HUDEP-2 (cell line): ENCODE measurements around the gene USP25.
A peak's percentile ranks its signal among the peaks of the same experiment; 100 is the strongest.

Experiments used
- DNase-seq, 76 experiments: peaks; one replicate each; lab custom pipeline; 2025; ENCODE audit not compliant: unreplicated experiment in 76 of 76; lab: John Stamatoyannopoulos, UW

Gene USP25

DNA sequence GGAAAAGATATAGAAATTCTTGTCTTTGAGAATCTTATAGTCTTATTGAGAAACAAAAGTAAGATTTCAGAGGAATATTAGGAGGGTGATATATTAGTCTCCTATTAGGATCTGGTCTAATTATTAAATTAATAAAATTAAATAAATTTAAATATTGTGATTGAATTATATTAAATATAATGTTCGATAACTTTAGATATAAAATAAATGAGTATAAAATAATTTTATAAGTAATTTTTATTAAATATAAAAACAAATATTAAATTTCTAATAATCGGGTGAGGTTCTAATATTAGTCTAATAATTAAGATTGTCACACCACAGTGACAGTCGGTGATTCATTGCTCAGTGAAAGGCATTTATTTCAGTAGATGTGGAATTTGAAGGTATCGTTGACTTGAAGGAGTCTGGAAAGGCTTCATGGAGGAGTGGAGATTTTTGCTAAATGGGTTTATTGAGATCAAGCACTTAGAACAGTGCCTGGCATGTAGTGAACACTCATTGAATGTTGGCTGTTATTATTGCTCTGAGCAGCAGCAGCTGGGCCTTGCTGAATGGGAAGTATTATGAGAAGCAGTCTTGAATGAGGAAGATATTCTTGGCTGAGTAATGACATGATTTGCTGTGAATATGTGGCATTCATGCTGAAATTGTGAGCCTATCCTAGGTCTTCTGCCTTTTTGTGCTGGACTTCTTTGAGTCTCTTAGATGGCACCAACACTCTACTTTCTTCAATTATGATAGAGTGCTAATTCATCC, 74.6 kb downstream of the USP25 start:
- no peak for DNase-seq

DNA sequence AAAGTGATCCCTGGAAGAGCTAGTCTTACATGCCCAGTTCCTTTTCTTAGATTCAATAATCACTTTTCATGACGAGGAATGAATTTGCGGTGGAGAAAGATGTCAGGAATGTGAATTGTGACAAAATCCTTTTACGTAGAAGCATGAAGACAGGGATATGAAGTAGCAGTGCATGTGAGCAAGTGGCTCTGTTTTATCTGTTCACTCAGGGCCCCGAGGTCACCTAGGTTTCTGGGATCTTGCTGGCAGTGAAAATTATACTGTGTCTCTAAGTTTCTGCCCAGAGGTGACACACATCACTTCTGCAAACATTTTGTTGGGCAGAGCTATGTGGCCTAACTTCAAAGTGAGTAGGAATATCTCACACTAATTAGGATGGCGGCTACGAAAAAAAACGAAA, 79.3 kb downstream of the USP25 start:
- no peak for DNase-seq

DNA sequence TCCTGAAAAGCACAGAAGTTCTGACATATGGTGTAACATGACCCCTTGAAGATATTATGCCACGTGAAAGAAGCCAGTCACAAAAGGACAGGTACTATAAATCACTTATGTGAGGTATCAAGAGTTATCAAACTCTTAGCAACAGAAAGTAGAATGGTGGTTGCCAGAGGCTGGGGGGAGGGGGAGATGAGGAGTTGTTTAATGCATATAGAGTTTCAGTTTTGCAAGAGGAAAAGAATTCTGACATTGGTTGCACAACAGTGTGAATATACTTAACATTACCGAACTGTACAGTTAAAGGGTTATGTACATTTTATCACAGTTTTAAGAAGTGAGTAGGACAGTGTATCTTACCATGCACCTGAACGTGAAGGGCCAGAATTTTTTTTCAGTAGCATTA, 80.0 kb downstream of the USP25 start:
- DNase-seq, result no peak

DNA sequence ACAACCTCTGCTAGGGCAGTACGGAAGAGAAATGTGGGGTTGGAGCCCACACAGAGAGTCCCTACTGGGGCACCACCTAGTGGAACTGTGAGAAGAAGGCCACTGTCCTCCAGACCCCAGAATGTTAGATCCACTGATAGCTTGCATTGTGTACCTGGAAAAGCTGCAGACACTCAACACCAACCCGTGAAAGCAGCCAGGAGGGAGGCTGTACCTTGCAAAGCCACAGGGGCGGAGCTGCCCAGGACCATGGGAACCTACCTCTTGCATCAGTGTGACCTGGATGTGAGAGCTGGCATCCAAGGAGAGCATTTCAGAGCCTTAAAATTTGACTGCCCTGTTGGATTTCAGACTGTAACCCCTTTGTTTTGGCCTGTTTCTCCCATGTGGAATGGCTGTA, 85.5 kb downstream of the USP25 start:
- DNase-seq, result no peak

DNA sequence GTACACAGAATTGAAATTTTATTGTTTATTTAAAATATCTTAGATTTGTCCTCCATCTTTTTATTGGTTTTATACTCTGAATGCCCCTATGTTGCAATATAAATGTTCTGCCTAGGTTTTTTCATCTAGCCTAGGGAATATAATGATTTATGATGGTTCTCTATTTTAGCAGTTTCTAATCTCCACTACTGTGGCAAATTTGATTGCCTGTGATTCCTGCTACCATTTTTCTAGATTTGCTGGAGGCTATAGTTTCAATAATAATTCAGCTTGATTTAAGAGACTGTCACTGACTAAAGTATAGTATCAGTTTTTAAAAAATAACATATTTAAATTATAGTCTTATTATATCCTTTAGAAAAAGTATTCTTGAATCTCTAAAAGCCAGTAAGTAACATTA, 90.5 kb downstream of the USP25 start:
- no peak for DNase-seq

- DNase-seq, result no peak
Observed at GRCh38 chr21:15820852-15821379, 91.1 kb downstream of the USP25 start.

DNA sequence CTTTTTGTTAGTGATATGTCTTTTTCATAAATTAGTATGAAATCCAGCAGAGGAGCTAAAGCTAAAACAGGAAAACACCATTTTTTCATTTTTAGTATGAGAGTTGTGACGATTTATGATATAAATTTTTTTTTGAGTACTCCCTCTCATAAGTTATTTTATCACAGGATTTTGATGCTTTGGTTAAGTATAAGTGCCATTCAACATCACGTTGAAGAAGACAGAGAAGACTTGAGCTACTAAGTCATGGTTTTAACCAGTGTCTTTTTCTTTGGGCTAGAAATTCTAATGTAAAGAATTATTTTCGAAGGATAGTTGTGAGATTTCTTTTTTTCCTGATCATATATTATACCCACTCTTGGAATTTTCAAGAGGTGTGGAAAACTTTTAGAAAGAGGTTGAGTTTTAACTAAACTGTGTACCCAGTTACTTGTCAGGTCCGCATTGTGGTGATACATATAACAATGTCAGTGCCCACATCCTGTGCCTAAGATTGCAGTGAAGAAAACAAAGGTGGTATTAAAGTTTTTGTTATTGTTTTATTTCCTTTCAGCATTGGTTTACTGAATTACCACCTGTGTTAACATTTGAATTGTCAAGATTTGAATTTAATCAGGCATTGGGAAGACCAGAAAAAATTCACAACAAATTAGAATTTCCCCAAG, 93.8 kb downstream of the USP25 start:
- no peak for DNase-seq

- DNase-seq, result no peak
Observed at GRCh38 chr21:15825700-15826099, 95.9 kb downstream of the USP25 start.

DNA sequence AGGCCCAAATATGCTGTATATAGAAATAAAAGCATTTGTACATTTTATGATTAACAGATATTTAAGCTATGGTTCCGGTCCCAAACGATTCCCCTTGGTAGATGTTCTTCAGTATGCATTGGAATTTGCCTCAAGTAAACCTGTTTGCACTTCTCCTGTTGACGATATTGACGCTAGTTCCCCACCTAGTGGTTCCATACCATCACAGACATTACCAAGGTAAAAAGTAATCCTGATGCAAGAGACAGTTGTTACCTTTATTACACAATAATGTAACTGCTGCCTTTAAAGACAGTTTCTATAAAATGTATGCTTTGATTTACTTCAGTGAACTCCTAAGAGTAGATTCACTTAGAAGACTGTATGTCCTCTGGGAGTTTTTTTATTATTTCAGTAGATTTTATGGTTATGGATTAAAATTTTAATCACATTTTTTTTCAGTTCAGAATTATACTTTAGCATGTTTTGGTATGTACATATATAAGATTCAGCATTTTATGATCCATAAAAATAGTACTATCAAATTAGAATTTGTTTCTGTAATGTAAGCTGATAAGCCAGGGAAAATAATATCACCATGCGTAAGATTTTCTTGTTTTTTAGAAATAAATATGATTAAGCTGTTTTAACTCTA, 96.5 kb downstream of the USP25 start:
- peak in 39 of 76 experiments; percentile 2 to 65 (median 34) for DNase-seq

- no peak for DNase-seq
Observed at GRCh38 chr21:15826908-15827601, 97.3 kb downstream of the USP25 start.

- no peak for DNase-seq
Observed at GRCh38 chr21:15831497-15831896, 101.7 kb downstream of the USP25 start.

DNA sequence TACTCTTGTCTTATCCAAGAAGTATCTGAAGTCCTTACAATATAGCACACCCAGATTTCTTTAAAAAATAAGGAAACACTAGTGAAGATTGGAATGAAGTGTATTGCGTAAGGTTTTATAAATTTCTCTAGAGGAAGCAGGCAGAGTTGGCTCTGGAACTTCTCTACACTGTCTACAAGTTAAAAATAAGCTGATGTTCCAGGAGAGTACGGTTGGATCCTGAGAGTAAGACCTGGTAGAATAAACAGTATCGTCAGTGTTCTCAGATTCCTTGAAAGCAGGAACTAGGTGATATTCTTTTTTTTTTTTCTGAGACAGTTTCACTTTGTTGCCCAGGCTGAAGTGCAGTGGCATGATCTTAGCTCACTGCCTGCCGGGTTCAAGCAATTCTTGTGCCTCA, 107.9 kb downstream of the USP25 start:
- DNase-seq, result no peak

DNA sequence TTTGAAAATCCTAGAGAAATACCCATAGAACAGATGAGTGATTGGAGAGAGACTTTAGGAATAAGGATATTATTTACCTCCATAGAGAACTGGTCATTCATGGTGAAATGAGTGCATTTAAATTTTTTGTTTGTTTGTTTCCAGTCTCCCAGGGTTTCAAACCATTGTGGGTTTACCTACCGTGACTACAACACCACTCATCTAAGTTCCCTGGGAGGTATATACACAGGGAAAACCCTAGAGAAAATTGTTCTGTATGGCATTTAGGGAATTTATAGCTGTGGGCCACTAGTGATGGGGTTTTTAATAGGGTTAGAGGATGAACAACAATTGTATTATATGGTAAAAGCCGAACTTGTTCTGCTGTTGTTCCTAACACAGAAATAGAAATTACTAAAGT, 109.2 kb downstream of the USP25 start:
- no peak for DNase-seq

GRCh38 chr21:15839601-15840000, 109.8 kb downstream of the USP25 start:
- no peak for DNase-seq

DNA sequence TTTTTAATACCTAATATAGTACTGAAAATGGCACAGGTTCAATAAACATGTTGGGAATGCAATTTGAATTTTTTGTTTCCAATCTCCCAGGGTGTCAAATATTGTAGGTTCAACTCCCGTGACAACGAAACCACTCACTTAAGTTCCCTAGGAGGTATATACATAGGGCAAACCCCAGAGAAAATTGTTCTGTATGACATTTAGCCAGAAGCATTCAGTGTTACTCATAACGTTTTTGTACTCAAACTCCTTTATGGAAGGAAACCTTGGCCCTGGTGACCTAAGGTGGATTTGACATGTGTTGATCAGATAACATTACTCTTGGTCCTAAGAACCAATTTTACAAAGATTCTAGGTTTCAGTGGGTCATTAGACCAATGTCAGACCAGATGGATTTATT, 110.6 kb downstream of the USP25 start:
- DNase-seq, result no peak

DNA sequence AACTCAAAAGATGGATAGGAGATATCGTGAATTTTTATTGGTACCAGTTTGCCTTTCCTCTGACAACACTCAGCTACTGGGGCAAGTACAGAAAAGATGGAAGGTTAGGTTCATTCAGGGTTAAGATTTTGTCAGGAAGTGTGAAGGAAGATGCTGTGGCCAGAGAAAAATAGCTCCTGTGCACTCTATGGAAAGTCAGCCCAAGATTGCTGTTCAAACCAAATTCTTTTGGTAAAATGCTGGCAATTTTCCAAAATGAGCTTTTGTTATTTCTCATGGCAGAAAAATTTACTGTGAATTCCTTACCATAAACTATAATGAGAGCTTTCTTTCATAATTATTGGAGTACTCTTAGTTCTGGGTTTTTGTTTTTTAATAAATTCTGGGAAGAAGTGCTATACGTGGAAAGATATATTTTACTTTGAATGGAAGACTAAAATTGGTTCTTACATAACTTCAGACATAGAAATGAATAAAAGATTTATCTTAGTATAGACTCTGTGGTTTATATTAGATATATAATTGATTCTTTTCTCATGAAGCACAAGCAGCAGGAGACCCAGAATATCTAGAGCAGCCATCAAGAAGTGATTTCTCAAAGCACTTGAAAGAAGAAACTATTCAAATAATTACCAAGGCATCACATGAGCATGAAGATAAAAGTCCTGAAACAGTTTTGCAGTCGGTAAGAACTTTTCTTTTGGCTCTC, 112.2 kb downstream of the USP25 start:
- DNase-seq, result no peak

DNA sequence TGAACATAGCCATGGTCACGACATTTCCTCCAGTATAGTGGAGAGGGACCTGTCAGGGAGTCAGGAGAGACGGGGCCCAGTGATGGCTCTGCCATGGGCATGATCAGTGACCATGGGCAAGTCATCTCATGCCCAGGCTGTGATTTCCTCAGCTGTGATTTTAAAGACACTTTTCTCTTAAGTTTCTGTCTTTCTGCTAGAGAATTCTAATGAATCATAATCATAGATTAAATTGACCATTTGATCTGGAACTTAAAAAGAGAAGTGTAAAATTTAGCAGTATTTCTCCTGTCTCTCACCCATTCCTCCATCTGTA, 112.7 kb downstream of the USP25 start:
- no peak for DNase-seq

GRCh38 chr21:15843766-15844165, 114.0 kb downstream of the USP25 start:
- DNase-seq, result no peak

- no peak for DNase-seq
Observed at GRCh38 chr21:15848634-15849560, 119.1 kb downstream of the USP25 start.

DNA sequence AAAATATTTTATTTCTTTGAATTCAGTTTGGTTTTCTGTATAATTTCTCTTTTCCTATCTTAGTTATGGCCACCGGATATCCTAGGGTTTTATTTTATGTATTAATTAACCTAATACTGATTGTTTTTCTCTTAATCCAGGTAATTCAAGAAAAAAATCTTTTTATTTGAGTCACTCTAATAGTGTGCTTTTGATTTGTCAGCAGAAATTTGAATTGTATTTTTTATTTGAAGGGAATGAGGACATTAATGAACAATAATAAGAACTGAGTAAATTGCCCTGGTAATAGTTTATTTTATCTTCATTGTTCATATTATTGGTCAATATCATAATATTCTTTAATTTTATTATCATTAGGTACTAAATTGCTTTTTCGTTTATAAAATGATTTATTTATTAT, 120.1 kb downstream of the USP25 start:
- DNase-seq, result no peak
